KOPT-K1 (cell line): ENCODE measurements around the gene PSENEN.

Experiments used
- H3K27ac ChIP-seq: fragments of 200-600 bp; sonication (generic); 2 replicates; pipeline ENCODE4 v1.5.1; 2016; ENCODE audit warnings: antibody characterized with exemption, mild to moderate bottlenecking, low read depth, low read length; ENCODE audit not compliant: poor library complexity, severe bottlenecking
- H3K36me3 ChIP-seq: fragments of 200-600 bp; sonication (generic); 2 replicates; pipeline ENCODE4 v1.5.1; 2017; ENCODE audit warnings: antibody characterized with exemption, mild to moderate bottlenecking, low read length, moderate library complexity; ENCODE audit not compliant: insufficient read depth
- H3K9me3 ChIP-seq: fragments of 200-600 bp; sonication (generic); 2 replicates; pipeline ENCODE4 v1.5.1; 2017; ENCODE audit warnings: antibody characterized with exemption, low read length, mild to moderate bottlenecking; ENCODE audit not compliant: insufficient read depth, poor library complexity, severe bottlenecking

Gene PSENEN

GRCh38 chr19:35777961-35778360 lies 32.5 kb downstream of the PSENEN start:
- Histone ChIP-seq H3K36me3 (peaks cover 60% of the 10 kb centered on the region), H3K9me3 (no peaks in the 10 kb centered on the region), H3K27ac (no peak overlapping the region)

DNA sequence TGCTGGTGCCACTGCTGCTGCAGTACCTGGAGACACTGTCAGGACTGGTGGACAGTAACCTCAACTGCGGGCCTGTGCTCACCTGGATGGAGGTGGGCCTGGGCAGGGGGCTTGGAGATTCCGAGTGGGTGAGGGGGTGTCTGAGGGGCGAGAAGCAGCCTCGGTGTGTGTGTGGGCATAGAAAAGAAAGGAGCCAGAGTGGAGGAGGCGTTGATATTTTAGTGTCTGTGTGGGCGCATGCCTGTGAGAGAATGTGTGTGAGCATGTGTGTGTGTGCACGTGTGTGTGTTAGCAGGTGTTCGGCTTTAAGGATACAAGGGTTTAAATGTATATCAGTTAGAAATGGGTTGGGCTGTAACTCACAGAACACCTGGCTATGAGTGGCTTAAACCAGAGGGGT lies 33.6 kb downstream of the PSENEN start:
- Histone ChIP-seq H3K36me3 (peaks cover 71% of the 10 kb centered on the region), H3K9me3 (no peaks in the 10 kb centered on the region), H3K27ac (no peak overlapping the region)

GRCh38 chr19:35780058-35780457 lies 34.6 kb downstream of the PSENEN start:
- H3K27ac ChIP-seq: no peak overlapping the region
- H3K9me3 ChIP-seq: no peaks in the 10 kb centered on the region
- H3K36me3 ChIP-seq: peaks cover 77% of the 10 kb centered on the region

- H3K27ac ChIP-seq: no peak overlapping the region
- no peaks in the 10 kb centered on the region for H3K9me3 ChIP-seq
- H3K36me3 ChIP-seq: peaks cover 84% of the 10 kb centered on the region
Observed at GRCh38 chr19:35780717-35781116, 35.3 kb downstream of the PSENEN start.

DNA sequence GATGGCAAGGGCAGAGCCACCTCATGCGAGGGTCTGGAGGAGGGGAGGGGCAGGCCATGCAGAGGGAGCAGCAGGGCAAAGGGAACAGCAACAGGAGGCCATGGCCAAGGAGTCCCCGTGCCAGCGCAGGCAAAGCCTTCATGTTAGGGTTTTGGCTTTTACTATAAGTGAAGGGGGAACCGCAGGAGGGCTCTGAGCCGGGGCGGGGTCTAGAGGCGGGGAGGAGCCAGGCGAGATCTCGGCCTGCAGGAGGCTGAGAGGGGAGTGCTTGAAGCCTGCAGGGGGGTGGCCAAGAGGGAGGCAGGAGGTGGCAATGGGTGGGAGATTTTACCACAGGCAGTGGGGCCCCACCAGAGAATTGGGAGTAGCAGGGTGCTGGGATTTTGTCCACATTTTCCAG lies 36.2 kb downstream of the PSENEN start:
- H3K27ac ChIP-seq: no peak overlapping the region
- peaks cover 93% of the 10 kb centered on the region for H3K36me3 ChIP-seq

DNA sequence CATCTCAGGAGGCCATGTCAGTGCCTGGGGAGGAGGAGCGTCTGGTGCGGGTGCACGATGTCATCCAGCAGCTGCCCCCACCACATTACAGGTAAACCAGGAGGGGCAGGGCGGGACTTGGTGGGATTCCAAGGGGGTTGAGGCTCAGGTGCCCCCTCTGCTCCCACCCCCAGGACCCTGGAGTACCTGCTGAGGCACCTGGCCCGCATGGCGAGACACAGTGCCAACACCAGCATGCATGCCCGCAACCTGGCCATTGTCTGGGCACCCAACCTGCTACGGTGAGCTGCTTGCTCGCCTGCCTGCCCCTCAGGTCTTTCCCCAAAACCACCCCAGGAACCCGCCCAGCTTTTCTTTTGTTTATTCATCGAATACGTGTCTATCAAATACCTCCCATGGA lies 37.1 kb downstream of the PSENEN start:
- H3K9me3 ChIP-seq: no peaks in the 10 kb centered on the region
- no peak overlapping the region for H3K27ac ChIP-seq
- peaks cover 96% of the 10 kb centered on the region for H3K36me3 ChIP-seq

More for the DNA sequence above, 36.2 kb downstream of the PSENEN start:
- H3K9me3 ChIP-seq: no peaks in the 10 kb centered on the region

- Histone ChIP-seq H3K9me3 (no peaks in the 10 kb centered on the region), H3K36me3 (peaks cover 88% of the 10 kb centered on the region), H3K27ac (no peak overlapping the region)
Observed at GRCh38 chr19:35783469-35784434, 38.3 kb downstream of the PSENEN start.

- no peak overlapping the region for H3K27ac ChIP-seq
- no peaks in the 10 kb centered on the region for H3K9me3 ChIP-seq
- H3K36me3 ChIP-seq: peaks cover 78% of the 10 kb centered on the region
Observed at GRCh38 chr19:35784503-35785338, 39.3 kb downstream of the PSENEN start.

GRCh38 chr19:35785339-35785627 lies 39.8 kb downstream of the PSENEN start:
- Histone ChIP-seq H3K36me3 (peaks cover 73% of the 10 kb centered on the region), H3K27ac (no peak overlapping the region), H3K9me3 (no peaks in the 10 kb centered on the region)

DNA sequence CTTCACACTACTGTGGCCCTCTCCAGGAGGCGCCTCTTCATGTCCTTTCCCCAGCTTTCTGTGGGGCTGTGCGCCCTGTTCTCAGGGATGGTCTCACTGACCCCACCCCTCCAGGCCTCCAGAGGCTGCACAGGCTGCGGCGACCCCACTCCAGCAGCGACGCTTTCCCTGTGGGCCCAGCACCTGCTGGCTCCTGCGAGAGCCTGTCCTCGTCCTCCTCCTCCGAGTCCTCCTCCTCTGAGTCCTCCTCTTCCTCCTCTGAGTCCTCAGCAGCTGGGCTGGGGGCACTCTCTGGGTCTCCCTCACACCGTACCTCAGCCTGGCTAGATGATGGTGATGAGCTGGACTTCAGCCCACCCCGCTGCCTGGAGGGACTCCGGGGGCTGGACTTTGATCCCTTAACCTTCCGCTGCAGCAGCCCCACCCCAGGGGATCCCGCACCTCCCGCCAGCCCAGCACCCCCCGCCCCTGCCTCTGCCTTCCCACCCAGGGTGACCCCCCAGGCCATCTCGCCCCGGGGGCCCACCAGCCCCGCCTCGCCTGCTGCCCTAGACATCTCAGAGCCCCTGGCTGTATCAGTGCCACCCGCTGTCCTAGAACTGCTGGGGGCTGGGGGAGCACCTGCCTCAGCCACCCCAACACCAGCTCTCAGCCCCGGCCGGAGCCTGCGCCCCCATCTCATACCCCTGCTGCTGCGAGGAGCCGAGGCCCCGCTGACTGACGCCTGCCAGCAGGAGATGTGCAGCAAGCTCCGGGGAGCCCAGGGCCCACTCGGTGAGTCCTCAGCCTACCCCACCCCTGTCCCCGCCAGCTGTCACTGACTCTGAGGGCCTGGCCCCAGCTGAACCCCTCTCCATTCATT lies 41.1 kb downstream of the PSENEN start:
- Histone ChIP-seq H3K27ac (no peak overlapping the region), H3K36me3 (peaks cover 60% of the 10 kb centered on the region), H3K9me3 (no peaks in the 10 kb centered on the region)

- peaks cover 52% of the 10 kb centered on the region for H3K36me3 ChIP-seq
- no peak overlapping the region for H3K27ac ChIP-seq
- no peaks in the 10 kb centered on the region for H3K9me3 ChIP-seq
Observed at GRCh38 chr19:35787227-35787799, 41.9 kb downstream of the PSENEN start.

- Histone ChIP-seq H3K36me3 (peaks cover 42% of the 10 kb centered on the region), H3K9me3 (no peaks in the 10 kb centered on the region), H3K27ac (no peak overlapping the region)
Observed at GRCh38 chr19:35788205-35788960, 42.9 kb downstream of the PSENEN start.

- no peaks in the 10 kb centered on the region for H3K9me3 ChIP-seq
- no peak overlapping the region for H3K27ac ChIP-seq
- H3K36me3 ChIP-seq: peaks cover 32% of the 10 kb centered on the region
Observed at GRCh38 chr19:35789195-35789977, 43.9 kb downstream of the PSENEN start.
